IPS-11a (cell line): ENCODE data around the gene PODN.

Experiments used
- H3K4me3 ChIP-seq: one replicate; pipeline ENCODE4 v1.5.1; 2013; ENCODE audit warnings: low read depth, low read length, control low read depth

PODN gene

GRCh38 chr1:53050310-53050709 is 11.7 kb upstream of the PODN start:
- H3K4me3 ChIP-seq: no peak overlapping the region

- no peak overlapping the region for H3K4me3 ChIP-seq
Observed at GRCh38 chr1:53051676-53052075, 10.3 kb upstream of the PODN start.

DNA sequence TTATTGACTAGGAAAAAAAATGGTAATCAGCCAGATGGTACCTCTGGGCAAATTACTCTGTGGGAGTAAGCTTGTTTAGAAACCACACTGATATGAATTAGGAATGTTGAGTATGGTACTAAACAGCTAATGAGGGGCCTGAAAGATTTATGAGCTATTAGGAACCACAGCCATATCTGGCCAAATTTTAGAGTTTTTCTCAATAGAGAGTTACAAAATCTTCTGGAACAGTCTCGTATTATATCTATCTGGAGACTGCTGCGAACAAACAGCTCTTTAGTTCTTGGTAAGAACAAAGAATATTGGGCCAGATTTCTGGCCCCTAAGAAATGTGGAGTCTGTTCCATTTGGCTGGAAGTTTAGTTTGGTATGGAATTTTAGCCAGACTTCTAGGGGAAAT is 4.9 kb upstream of the PODN start:
- H3K4me3 ChIP-seq: no peak overlapping the region

- H3K4me3 ChIP-seq: no peak overlapping the region
Observed at GRCh38 chr1:53060579-53060978, 1.4 kb upstream of the PODN start.

- H3K4me3 ChIP-seq: no peak overlapping the region
Observed at GRCh38 chr1:53061123-53061858, 722 bp upstream of the PODN start.

- H3K4me3 ChIP-seq: peak overlapping the region; percentile 35
Observed at GRCh38 chr1:53062708-53063591, 937 bp downstream of the PODN start.

DNA sequence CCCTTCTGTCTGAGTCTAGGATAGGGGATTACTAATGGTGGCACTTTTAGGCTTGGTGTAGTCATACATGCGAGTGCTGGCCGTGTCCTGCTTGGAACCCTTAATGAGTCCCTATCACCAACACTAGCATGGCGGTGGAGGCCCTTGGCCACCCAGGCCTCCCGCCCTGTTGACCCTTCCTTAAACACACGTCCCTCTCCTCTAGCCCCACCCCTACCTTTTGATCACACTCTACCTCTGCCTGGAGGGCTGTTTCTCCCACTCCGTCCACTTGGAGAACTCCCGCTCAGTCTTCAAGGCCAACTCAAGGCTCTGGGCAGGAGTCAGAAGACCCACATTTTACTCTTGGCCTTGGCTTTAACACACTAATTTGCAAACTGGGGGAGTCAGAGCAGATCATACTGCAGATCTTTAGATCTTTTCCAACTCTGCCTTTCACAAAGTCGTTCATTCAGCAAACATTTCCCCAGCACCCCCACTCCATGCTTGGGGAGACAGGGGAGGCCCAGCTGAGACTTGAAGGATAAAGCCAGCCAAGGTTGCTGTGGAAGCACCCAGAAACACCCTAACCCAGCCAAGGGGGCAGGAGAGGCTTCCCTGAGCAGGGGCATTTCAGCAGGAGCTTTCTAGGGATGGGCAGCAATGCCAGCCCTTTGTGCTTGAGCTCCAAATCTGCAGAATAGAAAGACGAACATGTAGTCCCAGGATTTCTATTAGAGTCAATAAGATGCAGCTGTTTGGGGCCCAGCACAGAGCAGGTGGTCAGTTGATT is 1.9 kb downstream of the PODN start:
- H3K4me3 ChIP-seq: no peak overlapping the region

DNA sequence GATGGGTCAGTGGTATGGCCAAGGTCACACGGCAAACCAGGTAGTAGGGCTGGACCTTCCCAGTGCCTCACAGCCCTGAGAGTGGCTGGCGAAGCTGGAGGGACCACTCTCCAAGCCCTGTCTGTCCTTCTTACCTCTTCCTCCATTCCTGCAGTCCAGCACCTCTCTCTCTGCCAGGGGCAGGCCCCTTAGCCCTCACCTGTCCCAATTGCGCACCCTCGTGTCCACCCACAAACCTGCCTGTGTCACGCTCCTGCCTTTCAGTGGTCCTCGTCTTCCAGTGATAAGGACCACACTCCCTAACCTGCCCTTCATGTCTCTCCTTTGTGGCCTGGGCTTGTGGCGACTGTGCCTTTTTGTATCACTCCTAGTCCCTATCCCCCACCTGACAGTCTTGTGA is 3.4 kb downstream of the PODN start:
- no peak overlapping the region for H3K4me3 ChIP-seq

- H3K4me3 ChIP-seq: no peak overlapping the region
Observed at GRCh38 chr1:53066488-53066887, 4.5 kb downstream of the PODN start.

- no peak overlapping the region for H3K4me3 ChIP-seq
Observed at GRCh38 chr1:53066891-53067738, 5.1 kb downstream of the PODN start.

GRCh38 chr1:53067886-53068285 is 5.9 kb downstream of the PODN start:
- H3K4me3 ChIP-seq: no peak overlapping the region

- H3K4me3 ChIP-seq: no peak overlapping the region
Observed at GRCh38 chr1:53068314-53069099, 6.5 kb downstream of the PODN start.

- no peak overlapping the region for H3K4me3 ChIP-seq
Observed at GRCh38 chr1:53069265-53069662, 7.3 kb downstream of the PODN start.

DNA sequence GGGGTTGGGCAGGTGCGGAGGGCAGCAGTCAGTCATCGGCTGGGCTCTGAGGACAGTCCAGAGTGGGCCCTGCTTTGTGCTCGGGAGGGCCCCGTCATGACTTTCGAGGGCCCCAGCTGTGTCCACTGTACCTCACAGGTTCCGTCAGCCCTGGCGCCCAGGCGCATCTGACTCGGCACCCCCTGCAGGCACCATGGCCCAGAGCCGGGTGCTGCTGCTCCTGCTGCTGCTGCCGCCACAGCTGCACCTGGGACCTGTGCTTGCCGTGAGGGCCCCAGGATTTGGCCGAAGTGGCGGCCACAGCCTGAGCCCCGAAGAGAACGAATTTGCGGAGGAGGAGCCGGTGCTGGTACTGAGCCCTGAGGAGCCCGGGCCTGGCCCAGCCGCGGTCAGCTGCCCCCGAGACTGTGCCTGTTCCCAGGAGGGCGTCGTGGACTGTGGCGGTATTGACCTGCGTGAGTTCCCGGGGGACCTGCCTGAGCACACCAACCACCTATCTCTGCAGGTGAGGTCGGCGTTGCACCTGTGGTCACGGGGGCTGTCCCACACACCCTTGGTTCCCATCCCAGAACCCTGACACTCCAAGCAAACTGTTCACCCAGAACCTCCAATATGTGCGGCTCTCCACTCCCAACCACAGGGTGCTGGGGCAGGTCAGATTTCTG is 7.8 kb downstream of the PODN start:
- H3K4me3 ChIP-seq: no peak overlapping the region

- no peak overlapping the region for H3K4me3 ChIP-seq
Observed at GRCh38 chr1:53070621-53071020, 8.6 kb downstream of the PODN start.

- H3K4me3 ChIP-seq: no peak overlapping the region
Observed at GRCh38 chr1:53071167-53071865, 9.3 kb downstream of the PODN start.

GRCh38 chr1:53071915-53072314 is 9.9 kb downstream of the PODN start:
- no peak overlapping the region for H3K4me3 ChIP-seq

GRCh38 chr1:53073287-53073686 is 11.3 kb downstream of the PODN start:
- H3K4me3 ChIP-seq: no peak overlapping the region

DNA sequence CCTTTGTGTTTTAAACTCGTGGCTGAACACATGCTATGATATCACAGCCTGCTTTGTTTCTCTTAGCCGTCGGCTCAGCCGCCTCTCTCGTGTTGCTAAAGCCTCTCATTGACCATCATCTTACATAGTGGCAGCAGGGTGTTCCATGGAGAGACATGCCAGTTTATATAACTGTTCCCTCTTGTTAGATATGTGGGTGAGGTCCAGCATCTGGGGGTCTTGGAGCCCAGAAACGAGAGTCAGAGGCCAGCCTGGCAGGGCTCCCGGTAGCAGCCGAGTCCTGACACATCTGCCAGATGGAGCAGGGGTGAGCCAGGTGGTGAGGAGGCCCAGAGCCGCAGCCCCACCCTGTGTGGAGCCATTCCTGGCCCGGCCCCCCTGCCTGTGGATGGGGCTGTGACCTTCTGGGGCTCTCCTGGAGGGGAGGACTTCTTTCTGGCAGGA is 11.9 kb downstream of the PODN start:
- H3K4me3 ChIP-seq: no peak overlapping the region
